ENCODE results near the gene OVAAL.

Gene OVAAL

DNA sequence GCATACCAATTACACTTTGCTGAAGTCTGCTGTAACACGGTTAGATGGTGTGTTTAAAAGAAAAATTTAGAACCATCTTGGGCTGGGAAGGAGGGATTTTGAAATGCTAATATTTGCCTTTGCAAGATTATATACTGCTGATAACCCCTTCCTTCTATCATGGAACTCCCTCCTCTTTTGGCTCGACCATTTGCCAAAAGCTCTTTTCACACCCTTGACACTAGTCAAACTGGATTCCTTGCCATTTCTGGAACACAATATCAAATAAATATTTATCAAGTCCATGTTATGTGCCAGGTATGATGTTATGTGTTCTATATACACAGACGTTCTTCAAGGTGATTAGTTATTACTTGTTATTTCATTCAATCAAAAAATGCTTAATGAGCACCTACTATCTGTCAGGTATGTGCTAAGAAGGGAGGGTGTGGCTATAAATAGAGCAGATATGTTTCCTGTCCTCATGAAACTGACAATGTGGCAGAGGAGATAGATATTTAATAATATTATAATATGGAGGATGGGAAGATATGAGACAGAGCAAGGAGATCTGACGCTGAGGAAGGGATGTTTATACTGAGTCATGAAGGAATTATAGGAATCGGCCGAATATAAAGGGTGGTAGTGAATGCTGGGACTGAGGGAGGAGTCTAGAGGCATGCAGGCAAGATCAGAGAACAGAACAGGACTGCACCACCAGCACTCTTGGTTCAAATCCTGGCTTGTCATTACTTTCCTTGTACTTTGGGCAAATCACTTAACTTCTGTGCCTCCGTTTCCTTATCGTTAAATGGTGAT lies 56.9 kb downstream of the OVAAL start:
- no peak overlapping the region for H3K9ac ChIP-seq (ENCODE audit: low read depth in 1 of 2, low read length in 2 of 2)
- no peaks in the 10 kb centered on the region for H3K27me3 ChIP-seq (ENCODE audit: control insufficient read depth in 1 of 2, insufficient read depth in 2 of 2, low read length in 2 of 2)
- H3K4me1 ChIP-seq (ENCODE audit: control insufficient read depth in 1 of 2, insufficient read depth in 2 of 2, low read length in 2 of 2), result no peaks in the 10 kb centered on the region
- no peaks in the 10 kb centered on the region for H3K36me3 ChIP-seq (ENCODE audit: control insufficient read depth in 1 of 2, insufficient read depth in 2 of 2, low read length in 2 of 2)
- no peak overlapping the region for H3K27ac ChIP-seq (ENCODE audit: low read depth, low read length)
- H3K4me3 ChIP-seq (ENCODE audit: low read depth in 1 of 2, low read length in 2 of 2), result no peak overlapping the region
- no peaks in the 10 kb centered on the region for H3K9me3 ChIP-seq (ENCODE audit: control insufficient read depth in 1 of 2, low read length in 2 of 2)

All from duodenal mucosa (tissue), 2 donors.